ENCODE measurements around the gene ZNF778. TPM values are rescaled to one million over a fixed set of nuclear protein-coding genes. Genes with fewer than 3 reads are reported as not detected.

ZNF778 gene
- total and polyA plus RNA-seq, 2 donors (not counting 1 experiment from before 2014, with no cell fraction given) = 2.2 to 13.4 TPM

- no peak for DNase-seq
- ChIA-PET CTCF (no interaction called here), POLR2A (no interaction called here)
- Histone ChIP-seq H3K4me3 (ENCODE audit: control extremely low read depth in 1 of 5, extremely low read depth in 1 of 5, insufficient read depth in 1 of 5, low read depth in 2 of 5, low read length in 4 of 5) (no peak overlapping the region), H3K79me2 (ENCODE audit: control insufficient read depth, insufficient read depth, low read length) (no peaks in the 10 kb centered on the region), H3K9ac (ENCODE audit: low read length) (no peak overlapping the region), H2AFZ (ENCODE audit: insufficient read depth, low read depth, low read length, poor library complexity, severe bottlenecking) (no peak overlapping the region), H3K36me3 (replicated peaks in 1 of 2; ENCODE audit: control extremely low read depth in 1 of 2, control insufficient read depth in 1 of 2, extremely low read depth in 1 of 2, insufficient read depth in 2 of 2, low read length in 1 of 2) (no peaks in the 10 kb centered on the region), H3K9me3 (ENCODE audit: control extremely low read depth in 1 of 3, control insufficient read depth in 2 of 3, insufficient read depth in 1 of 3, low read length in 2 of 3) (peaks cover 0 to 24% (median 3%) of the 10 kb centered on the region in 3 donors), H3K27ac (ENCODE audit: low read length in 2 of 2) (no peak overlapping the region), H3K27me3 (replicated peaks in 1 of 4; ENCODE audit: control extremely low read depth in 1 of 4, control insufficient read depth in 3 of 4, insufficient read depth in 4 of 4, low read length in 3 of 4) (peaks cover 0 to 43% (median 13%) of the 10 kb centered on the region in 4 experiments), H4K20me1 (ENCODE audit: control insufficient read depth, insufficient read depth, low read length, poor library complexity, severe bottlenecking) (no peaks in the 10 kb centered on the region), H3K4me1 (ENCODE audit: control insufficient read depth in 2 of 2, insufficient read depth in 2 of 2, low read length in 2 of 2) (peaks cover 15% of the 10 kb centered on the region in 2 donors), H3K4me2 (replicated peaks; ENCODE audit: low read depth, low read length, poor library complexity, severe bottlenecking) (no peak overlapping the region)
- 92% methylated on average over 25 of the region's 26 CpGs for WGBS (ENCODE audit: insufficient coverage)
- TF ChIP-seq CTCF (IDR thresholded peaks at IDR 0.05) (no peak), EZH2 (IDR thresholded peaks at IDR 0.05; ENCODE audit: borderline replicate concordance, insufficient read depth, low read depth, low read length, poor library complexity, severe bottlenecking) (no peak)
- H3K9me3 Mint-ChIP-seq (ENCODE audit: insufficient read depth) = no peaks in the 10 kb centered on the region
- H3K27me3 Mint-ChIP-seq = peaks cover 15% of the 10 kb centered on the region
- no peak overlapping the region for H3K27ac Mint-ChIP-seq
- ATAC-seq (ENCODE audit: low read depth) = no peak
- intact Hi-C loops (cut with micrococcal nuclease) = no loop called here
- peaks cover 12% of the 10 kb centered on the region for H3K4me1 Mint-ChIP-seq
- H3K4me3 Mint-ChIP-seq = no peak overlapping the region
These were observed 19.7 kb upstream of the ZNF778 start for GRCh38 chr16:89197633-89198416.

All from B cell (primary cell).